Mucosa of rectum (tissue), 2 donors: ENCODE results near the gene SUMO3.

Experiments
- H3K27ac ChIP-seq, 2 donors: one replicate each; pipeline ENCODE4 v1.7.0; 2013; ENCODE audit warnings: inconsistent platforms in 2 of 2, low read depth in 2 of 2, low read length in 2 of 2
- H3K27me3 ChIP-seq, 2 donors: one replicate each; pipeline ENCODE4 v1.7.0; 2013; ENCODE audit warnings: low read length in 2 of 2; ENCODE audit not compliant: control insufficient read depth in 2 of 2, insufficient read depth in 2 of 2
- H3K36me3 ChIP-seq, 2 donors: one replicate each; pipeline ENCODE4 v1.7.0; 2013; ENCODE audit warnings: low read length in 2 of 2; ENCODE audit not compliant: control insufficient read depth in 2 of 2, insufficient read depth in 2 of 2
- H3K4me1 ChIP-seq, 2 donors: one replicate each; pipeline ENCODE4 v1.7.0; 2013; ENCODE audit warnings: low read length in 2 of 2, mild to moderate bottlenecking in 1 of 2; ENCODE audit not compliant: control insufficient read depth in 2 of 2, insufficient read depth in 2 of 2
- H3K4me3 ChIP-seq, 2 donors: one replicate each; pipeline ENCODE4 v1.7.0; 2013; ENCODE audit warnings: low read length in 2 of 2
- H3K9ac ChIP-seq, 2 donors: one replicate each; pipeline ENCODE4 v1.7.0; 2013; ENCODE audit warnings: low read length in 2 of 2, low read depth in 1 of 2, mild to moderate bottlenecking in 1 of 2
- H3K9me3 ChIP-seq, 2 donors: one replicate each; pipeline ENCODE4 v1.7.0; 2013; ENCODE audit warnings: low read length in 2 of 2; ENCODE audit not compliant: control insufficient read depth in 2 of 2
- donor health status: healthy.
- donor health status: Normal muscosa, but diverticular disease.

Gene SUMO3

GRCh38 chr21:44761747-44762208 is 56.1 kb downstream of the SUMO3 start:
- Histone ChIP-seq H3K9me3 (no peaks in the 10 kb centered on the region), H3K9ac (peak overlapping the region in 1 of 2 donors; percentile 16)

DNA sequence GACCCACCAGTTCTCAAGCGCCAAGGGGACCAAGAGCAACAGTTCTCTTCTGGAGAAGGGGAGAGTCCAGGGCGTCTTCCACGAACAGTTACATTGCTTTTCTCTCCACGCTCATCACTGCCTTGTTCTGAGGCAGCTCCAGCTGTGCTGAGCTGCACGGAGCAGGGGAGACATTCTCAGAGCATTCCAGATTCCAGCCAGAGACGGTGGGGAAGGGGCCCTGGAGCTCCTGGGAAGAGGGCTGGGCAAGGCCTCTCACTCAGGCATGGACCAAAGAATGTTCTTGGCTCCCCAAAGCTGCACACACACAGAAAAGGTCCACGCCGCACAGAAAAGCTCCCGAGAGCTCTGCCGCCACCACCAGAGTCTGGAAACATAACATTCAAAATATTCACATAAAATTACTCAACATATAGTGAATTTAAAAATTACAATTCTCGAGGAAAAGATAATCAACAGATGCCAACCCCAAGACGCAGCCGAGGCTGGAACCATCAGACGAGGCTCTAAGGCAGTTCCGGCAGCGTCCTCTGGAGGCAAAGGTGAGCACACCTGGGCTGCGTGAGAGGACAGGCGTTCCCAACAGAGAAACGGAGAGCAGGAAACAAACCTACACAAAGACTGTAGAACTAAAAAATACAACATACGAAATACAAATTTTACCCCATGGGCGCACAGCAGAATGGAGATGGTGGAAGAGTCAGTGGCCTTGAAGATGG is 56.7 kb downstream of the SUMO3 start:
- Histone ChIP-seq H3K27ac (no peak overlapping the region), H3K27me3 (peaks cover 0 to 3% of the 10 kb centered on the region in 2 donors), H3K4me3 (peak overlapping the region; percentile 36 to 44), H3K4me1 (peaks cover 0 to 11% of the 10 kb centered on the region in 2 donors), H3K9ac (peak overlapping the region in 1 of 2 donors; percentile 16), H3K9me3 (no peaks in the 10 kb centered on the region), H3K36me3 (no peaks in the 10 kb centered on the region)

More at GRCh38 chr21:44761747-44762208, 56.1 kb downstream of the SUMO3 start:
- H3K36me3 ChIP-seq, result no peaks in the 10 kb centered on the region
- peak overlapping the region; percentile 36 to 44 for H3K4me3 ChIP-seq
- peaks cover 0 to 11% of the 10 kb centered on the region in 2 donors for H3K4me1 ChIP-seq
- H3K27me3 ChIP-seq, result peaks cover 0 to 3% of the 10 kb centered on the region in 2 donors
- H3K27ac ChIP-seq, result no peak overlapping the region

DNA sequence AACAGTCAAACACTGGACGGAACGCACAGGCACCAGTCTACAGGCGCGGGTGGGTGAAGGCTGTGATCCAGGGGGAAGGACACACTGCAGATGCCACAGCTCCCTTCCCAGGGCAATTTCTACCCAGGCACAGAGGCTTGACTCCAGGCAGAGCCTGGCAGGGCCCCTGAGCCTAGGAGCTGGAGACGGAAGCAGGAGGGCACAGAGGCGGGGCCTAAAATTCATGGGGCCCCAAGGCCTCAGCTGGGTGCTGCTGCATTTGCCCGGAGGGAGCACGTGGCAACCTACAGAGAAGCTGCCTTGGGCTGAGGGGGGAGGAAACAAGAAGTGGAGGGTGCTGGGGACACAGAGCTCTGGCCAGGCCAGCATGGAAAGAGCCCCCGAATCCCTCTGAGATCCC is 57.5 kb downstream of the SUMO3 start:
- H3K27ac ChIP-seq, result no peak overlapping the region
- no peak overlapping the region for H3K9ac ChIP-seq
- H3K4me1 ChIP-seq, result peaks cover 0 to 11% of the 10 kb centered on the region in 2 donors
- no peaks in the 10 kb centered on the region for H3K9me3 ChIP-seq
- H3K36me3 ChIP-seq, result no peaks in the 10 kb centered on the region
- H3K27me3 ChIP-seq, result peaks cover 0 to 3% of the 10 kb centered on the region in 2 donors
- no peak overlapping the region for H3K4me3 ChIP-seq

- Histone ChIP-seq H3K27ac (no peak overlapping the region), H3K9ac (no peak overlapping the region), H3K36me3 (no peaks in the 10 kb centered on the region), H3K4me1 (peaks cover 0 to 11% of the 10 kb centered on the region in 2 donors), H3K4me3 (no peak overlapping the region), H3K27me3 (peaks cover 0 to under 1% of the 10 kb centered on the region in 2 donors), H3K9me3 (no peaks in the 10 kb centered on the region)
Measured at GRCh38 chr21:44759628-44760285, 58.1 kb downstream of the SUMO3 start.

GRCh38 chr21:44758781-44759627 is 58.9 kb downstream of the SUMO3 start:
- Histone ChIP-seq H3K27ac (no peak overlapping the region), H3K4me3 (no peak overlapping the region), H3K27me3 (no peaks in the 10 kb centered on the region), H3K9ac (no peak overlapping the region), H3K36me3 (no peaks in the 10 kb centered on the region), H3K9me3 (no peaks in the 10 kb centered on the region), H3K4me1 (peaks cover 0 to 11% of the 10 kb centered on the region in 2 donors)

DNA sequence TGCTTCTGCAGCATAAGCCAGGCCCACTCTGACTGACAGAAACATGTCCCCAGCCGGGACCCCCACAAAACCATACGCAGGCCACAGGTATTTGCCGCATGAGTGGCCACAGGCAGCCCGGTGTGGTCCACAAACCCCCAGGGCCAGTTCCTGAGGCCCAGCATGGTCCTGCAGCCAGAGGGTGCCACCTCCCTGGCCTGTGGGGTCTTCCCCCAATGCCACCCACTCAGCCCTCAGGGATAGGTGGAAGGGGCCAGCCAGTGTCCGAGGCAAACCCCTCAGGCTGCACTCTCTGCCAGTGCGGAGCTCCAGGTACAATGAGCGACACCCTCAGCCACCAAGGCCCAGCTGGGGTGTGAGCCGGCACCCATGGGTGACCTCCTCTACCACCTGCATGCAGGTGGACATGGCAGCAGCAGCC is 59.7 kb downstream of the SUMO3 start:
- Histone ChIP-seq H3K9me3 (no peaks in the 10 kb centered on the region), H3K4me3 (no peak overlapping the region), H3K4me1 (peaks cover 0 to 11% of the 10 kb centered on the region in 2 donors), H3K27ac (no peak overlapping the region), H3K36me3 (no peaks in the 10 kb centered on the region), H3K27me3 (no peaks in the 10 kb centered on the region), H3K9ac (no peak overlapping the region)

DNA sequence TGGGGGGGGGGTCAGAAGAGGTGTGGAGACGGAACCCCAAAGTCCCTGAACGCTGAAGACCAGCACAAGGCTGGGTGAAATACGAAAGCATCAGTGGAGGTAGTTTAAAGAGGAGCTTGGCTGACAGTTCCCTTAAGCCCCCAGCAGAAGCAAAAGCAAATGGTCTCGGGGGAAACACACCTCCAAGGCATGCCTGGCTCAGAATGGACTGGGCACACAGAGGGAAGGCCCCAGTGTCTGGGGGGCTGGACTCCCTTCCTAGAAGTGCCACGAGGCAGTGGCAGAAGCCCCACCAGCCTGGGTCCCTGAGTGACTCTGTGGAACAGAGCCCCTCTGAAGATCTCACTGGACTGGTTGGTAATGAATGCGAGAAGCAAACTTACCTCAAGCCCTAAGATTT is 60.1 kb downstream of the SUMO3 start:
- Histone ChIP-seq H3K27ac (no peak overlapping the region), H3K4me3 (no peak overlapping the region), H3K27me3 (peaks cover 0 to 1% of the 10 kb centered on the region in 2 donors), H3K9ac (no peak overlapping the region), H3K4me1 (peaks cover 0 to 8% of the 10 kb centered on the region in 2 donors), H3K36me3 (no peaks in the 10 kb centered on the region), H3K9me3 (no peaks in the 10 kb centered on the region)

DNA sequence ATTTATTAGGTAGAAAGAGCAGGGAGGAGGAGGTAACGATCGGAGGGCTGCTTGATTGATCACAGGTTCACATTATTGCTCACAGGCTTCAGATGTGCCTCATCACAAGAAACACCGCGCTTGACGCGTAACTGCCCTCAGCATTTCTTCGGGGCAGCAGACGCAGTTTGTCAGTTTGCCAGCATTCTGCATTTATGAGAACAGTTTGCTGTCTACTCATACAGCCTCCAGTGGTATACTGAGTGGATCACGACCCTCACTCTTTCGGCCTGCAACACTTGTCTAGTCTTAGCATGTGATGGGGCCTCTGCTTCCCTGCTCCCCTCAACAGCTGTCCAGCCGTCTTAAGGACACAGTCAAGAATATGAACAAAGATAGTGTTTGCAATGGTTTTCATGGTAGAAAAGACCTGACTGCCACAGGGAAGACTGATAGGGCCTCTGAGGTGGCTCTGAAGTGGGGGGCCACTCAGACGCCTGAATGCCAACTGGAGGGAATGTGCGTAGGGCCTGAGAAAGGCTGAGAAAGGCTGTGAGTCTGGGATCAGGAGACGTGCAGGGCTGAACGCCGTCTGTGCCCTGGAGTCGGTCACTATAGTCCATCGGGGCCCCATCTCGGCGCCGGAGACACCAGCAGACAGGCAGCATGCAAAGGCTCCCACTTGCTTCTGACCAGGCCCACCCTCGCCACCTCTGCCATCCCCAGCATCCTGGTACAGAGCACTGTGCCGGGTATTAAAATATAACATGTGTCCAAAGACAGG is 61.3 kb downstream of the SUMO3 start:
- Histone ChIP-seq H3K27me3 (peaks cover 0 to 3% of the 10 kb centered on the region in 2 donors), H3K36me3 (no peaks in the 10 kb centered on the region), H3K9me3 (no peaks in the 10 kb centered on the region), H3K4me1 (peaks cover 0 to 2% of the 10 kb centered on the region in 2 donors), H3K27ac (no peak overlapping the region), H3K4me3 (no peak overlapping the region), H3K9ac (no peak overlapping the region)
